ENCODE results near the gene APOL3. TPM values are rescaled to one million over a fixed set of nuclear protein-coding genes. Genes with fewer than 3 reads are reported as not detected.
"Not testable (repeated sequence)": the region's sequence is repeated elsewhere in the genome, so short reads cannot be mapped to it uniquely, and the experiment has no call there.

Gene APOL3
- total and polyA plus RNA-seq, 9 donors = 15.4 to 62.1 (median 19.4) TPM

DNA sequence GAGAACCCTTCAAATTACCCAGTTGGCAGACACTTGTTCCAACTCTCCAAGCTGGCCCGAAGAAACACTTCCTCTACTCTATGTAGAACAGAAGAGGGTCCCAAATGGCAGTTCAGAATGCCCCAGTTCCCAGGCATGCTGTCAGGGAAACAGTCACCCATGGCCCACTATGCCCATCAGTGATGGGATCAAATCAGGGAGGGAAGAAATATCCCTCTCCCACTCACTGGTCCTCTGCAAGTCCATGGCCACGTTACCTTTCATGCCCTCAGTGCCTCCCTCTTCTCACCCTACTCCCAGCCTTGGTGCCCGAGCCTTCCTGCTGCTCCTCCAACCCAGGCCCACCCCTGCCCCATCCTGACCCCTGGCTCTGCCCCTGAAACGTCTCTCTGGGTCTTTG lies 16.6 kb downstream of the APOL3 start:
- no peaks in the 10 kb centered on the region for H3K9me3 ChIP-seq
- intact Hi-C loops (cut with DNase I) = loop anchor here in 2 of 4 donors (5.0 to 10.0 kb wide), 2 partner anchors 38 to 91 kb away; partner anchors contain the start of gene APOL2 (in 1 of the 2)
- no peak overlapping the region for H3K4me3 ChIP-seq
- no peak overlapping the region for H3K27ac ChIP-seq
- H3K27me3 ChIP-seq = no peaks in the 10 kb centered on the region
- 72 to 80% (median 76%) methylated on average over 4 of the region's 4 CpGs for WGBS, 3 donors
- DNase-seq = no peak
- TF ChIP-seq EP300 (IDR thresholded peaks at IDR 0.05) (no peak), POLR2A (IDR thresholded peaks at IDR 0.05) (no peak)
- TF ChIP-seq, protein P1, sequence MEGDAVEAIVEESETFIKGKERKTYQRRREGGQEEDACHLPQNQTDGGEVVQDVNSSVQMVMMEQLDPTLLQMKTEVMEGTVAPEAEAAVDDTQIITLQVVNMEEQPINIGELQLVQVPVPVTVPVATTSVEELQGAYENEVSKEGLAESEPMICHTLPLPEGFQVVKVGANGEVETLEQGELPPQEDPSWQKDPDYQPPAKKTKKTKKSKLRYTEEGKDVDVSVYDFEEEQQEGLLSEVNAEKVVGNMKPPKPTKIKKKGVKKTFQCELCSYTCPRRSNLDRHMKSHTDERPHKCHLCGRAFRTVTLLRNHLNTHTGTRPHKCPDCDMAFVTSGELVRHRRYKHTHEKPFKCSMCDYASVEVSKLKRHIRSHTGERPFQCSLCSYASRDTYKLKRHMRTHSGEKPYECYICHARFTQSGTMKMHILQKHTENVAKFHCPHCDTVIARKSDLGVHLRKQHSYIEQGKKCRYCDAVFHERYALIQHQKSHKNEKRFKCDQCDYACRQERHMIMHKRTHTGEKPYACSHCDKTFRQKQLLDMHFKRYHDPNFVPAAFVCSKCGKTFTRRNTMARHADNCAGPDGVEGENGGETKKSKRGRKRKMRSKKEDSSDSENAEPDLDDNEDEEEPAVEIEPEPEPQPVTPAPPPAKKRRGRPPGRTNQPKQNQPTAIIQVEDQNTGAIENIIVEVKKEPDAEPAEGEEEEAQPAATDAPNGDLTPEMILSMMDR (IDR thresholded peaks at IDR 0.05) = no peak
- no peaks in the 10 kb centered on the region for H3K36me3 ChIP-seq
- no peaks in the 10 kb centered on the region for H3K4me1 ChIP-seq (ENCODE audit: insufficient read depth)

DNA sequence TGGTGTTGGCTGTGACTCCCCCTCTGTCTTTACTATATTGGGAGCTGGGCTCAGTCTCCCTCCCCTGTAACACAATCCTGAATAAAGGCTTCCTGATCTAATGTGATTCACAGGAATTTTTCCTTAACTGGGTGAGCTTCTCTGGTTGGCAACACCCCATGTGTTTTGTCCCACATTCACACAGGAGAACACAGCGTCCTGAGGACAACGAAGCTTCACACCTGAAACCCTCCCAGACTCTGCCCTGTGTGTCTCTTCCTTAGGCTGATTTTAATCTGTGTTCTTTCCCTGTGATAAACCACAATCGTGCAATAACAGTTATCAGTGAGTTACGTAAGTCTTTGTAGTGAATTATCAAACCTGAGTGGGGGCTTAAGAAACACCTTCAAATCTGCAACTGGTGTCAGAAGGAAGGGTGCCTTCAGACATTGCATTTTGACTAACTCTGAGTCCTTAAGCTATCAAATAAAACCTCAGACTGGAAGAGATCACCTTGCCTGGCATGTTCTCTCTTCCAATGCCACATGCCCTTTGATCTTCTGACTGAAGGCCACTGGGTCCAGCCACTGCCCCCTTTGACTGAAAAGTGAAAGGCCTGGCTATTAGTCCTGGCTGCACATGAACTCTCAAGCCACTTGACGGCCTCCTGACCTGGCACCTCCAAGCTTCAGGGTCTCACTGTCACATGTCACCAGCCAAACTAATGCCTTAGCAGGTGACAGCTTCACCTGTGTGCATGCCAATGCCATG lies 17.3 kb downstream of the APOL3 start:
- H3K4me3 ChIP-seq = no peak overlapping the region
- TF ChIP-seq EP300 (IDR thresholded peaks at IDR 0.05) = no peak
- H3K9me3 ChIP-seq = no peaks in the 10 kb centered on the region
- intact Hi-C loops (cut with DNase I) = loop anchor here in 2 of 4 donors (5.0 to 10.0 kb wide), 2 partner anchors 39 to 92 kb away; partner anchors contain the start of gene APOL2 (in 1 of the 2)
- H3K36me3 ChIP-seq = no peaks in the 10 kb centered on the region
- no peaks in the 10 kb centered on the region for H3K27me3 ChIP-seq
- WGBS, 3 donors = 73 to 85% (median 76%) methylated on average over 5 of the region's 5 CpGs
- H3K4me1 ChIP-seq (ENCODE audit: insufficient read depth) = no peaks in the 10 kb centered on the region
- no peak for DNase-seq
- no peak overlapping the region for H3K27ac ChIP-seq

DNA sequence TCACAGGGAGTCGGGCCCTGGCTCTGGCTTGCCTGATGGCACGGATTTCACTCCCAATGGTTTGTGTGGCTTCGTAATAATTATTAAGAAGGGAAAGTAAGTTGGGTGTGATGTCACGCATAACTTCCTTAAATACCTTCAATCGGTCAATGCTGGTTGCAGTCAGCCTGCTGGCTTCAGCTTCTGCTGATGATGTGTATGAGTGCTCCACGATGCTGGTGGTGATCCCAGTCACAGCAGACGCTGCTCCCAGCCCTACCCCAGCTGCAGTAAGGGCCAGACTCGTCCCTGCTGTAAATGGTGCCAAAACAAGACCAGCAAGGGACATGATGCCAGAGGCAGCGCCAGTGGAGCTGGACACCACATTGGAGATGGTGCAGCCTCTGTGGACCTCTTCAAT lies 19.1 kb downstream of the APOL3 start:
- no peaks in the 10 kb centered on the region for H3K9me3 ChIP-seq
- H3K27ac ChIP-seq = no peak overlapping the region
- no peak overlapping the region for H3K4me3 ChIP-seq
- no peaks in the 10 kb centered on the region for H3K36me3 ChIP-seq
- TF ChIP-seq, protein P1 (IDR thresholded peaks at IDR 0.05) = no peak
- TF ChIP-seq POLR2A (IDR thresholded peaks at IDR 0.05) (no peak), EP300 (IDR thresholded peaks at IDR 0.05) (no peak)
- no peaks in the 10 kb centered on the region for H3K27me3 ChIP-seq
- 80 to 82% (median 81%) methylated on average over 9 of the region's 9 CpGs for WGBS, 3 donors
- intact Hi-C loops (cut with DNase I) = loop anchor here in 2 of 4 donors (5.0 to 10.0 kb wide), 2 partner anchors 41 to 93 kb away; partner anchors contain the start of gene APOL2 (in 1 of the 2)
- H3K4me1 ChIP-seq (ENCODE audit: insufficient read depth) = no peaks in the 10 kb centered on the region
- DNase-seq = no peak

DNA sequence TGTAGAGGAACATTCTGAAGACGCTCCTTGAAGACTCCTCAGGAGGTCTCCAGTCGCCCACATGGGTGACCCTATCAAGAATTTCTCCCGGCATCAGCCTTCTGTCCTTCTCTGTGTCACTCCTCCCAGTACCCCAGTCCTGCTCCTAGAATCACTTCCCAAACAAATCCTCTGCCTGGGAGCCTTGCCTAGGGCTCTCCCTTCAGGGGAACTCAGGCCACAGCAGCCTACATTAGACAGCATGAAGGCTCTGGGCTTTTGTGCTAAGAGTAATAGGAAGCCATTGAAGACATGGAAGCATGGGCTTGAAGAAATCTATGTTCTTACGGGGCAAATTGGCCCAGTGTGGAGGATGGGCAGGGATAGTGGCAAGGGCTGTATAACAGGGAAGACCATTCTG lies 21.8 kb downstream of the APOL3 start:
- H3K4me3 ChIP-seq; H3K27me3 ChIP-seq; H3K27ac ChIP-seq; DNase-seq; intact Hi-C loops (cut with DNase I); H3K36me3 ChIP-seq; H3K9me3 ChIP-seq; H3K4me1 ChIP-seq (ENCODE audit: insufficient read depth): not testable (repeated sequence)
- 69 to 89% (median 78%) methylated on average over 1 of the region's 4 CpGs for WGBS, 3 donors

DNA sequence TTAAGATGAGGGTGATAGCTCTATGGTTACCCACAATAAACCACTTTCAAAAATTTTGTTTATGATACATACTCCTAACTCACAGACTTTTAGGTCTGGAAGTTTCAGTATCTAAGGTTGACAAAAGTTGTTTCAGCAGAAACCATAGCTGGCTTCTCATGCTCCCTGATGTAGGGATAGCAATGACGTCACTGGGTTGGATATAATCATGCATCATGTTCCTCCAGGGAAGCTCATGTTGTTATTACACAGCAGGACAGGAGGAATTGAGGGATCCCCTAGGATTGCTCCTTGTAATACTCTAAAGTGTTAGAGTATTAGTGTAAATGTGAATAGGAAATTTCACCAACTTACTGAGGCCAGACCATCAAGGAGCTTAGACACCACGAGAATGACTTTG lies 23.6 kb downstream of the APOL3 start:
- TF ChIP-seq, protein P1 (IDR thresholded peaks at IDR 0.05) = no peak
- TF ChIP-seq POLR2A (IDR thresholded peaks at IDR 0.05) (no peak), EP300 (IDR thresholded peaks at IDR 0.05) (no peak)
- Histone ChIP-seq H3K36me3 (no peaks in the 10 kb centered on the region), H3K27me3 (no peaks in the 10 kb centered on the region), H3K4me3 (no peak overlapping the region), H3K9me3 (no peaks in the 10 kb centered on the region), H3K27ac (no peak overlapping the region), H3K4me1 (ENCODE audit: insufficient read depth) (no peaks in the 10 kb centered on the region)
- intact Hi-C loops (cut with DNase I) = no loop called here
- no peak for DNase-seq
- WGBS, 3 donors = 75 to 84% (median 82%) methylated on average over 2 of the region's 2 CpGs

All from ovary (tissue), 9 donors.